ENCODE results near the gene RAD9A.

The RAD9A gene

DNA sequence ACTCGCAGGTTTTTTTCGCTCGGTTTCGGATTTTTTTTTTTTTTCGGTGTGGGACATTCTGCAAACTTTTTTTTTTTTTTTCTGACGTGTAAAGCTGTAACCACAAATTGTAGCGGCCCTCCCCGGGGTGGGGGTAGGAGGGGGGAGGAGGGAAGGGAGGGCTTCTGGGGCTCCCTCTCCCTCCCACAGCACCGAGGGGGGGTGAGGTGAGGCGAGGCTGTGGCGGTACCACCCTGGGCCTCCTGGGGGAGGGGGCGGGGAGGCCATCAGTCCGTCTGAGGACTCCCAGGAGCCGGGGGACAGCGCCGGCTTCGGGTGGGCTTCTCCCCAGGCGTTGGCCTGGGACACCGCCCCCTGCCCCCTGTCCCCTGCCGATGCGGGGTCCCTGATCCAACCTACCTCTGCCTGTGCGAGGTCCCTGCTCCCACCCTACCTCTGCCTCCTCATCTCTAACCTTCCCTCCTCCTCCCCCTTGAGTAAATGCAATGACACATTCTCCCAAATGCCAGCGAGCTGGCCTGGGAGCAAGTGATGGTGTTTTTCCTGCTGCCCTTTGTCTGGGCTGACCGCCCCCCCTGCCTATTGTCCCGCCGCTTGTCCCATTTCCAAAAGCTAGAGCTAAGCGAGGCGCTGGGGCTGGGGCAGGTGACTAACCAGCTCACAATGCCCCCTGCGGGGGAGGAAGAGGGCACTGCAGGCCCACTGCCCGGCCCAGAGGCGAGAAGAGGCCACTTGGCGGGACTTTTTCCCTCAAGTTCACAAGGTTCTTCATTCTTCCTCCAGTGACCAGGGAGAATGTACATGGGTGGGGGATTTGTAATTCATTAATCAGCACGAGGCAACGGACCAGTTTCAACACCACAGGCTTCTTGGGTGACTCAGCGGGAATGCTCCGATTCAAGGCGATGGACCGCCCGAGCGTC, 17.9 kb upstream of the RAD9A start:
- DNase-seq (ENCODE audit: low read depth, low spot score) = no peak

- DNase-seq (ENCODE audit: low read depth, low spot score) = no peak
These were observed 17.1 kb upstream of the RAD9A start for GRCh38 chr11:67374571-67375281.

DNA sequence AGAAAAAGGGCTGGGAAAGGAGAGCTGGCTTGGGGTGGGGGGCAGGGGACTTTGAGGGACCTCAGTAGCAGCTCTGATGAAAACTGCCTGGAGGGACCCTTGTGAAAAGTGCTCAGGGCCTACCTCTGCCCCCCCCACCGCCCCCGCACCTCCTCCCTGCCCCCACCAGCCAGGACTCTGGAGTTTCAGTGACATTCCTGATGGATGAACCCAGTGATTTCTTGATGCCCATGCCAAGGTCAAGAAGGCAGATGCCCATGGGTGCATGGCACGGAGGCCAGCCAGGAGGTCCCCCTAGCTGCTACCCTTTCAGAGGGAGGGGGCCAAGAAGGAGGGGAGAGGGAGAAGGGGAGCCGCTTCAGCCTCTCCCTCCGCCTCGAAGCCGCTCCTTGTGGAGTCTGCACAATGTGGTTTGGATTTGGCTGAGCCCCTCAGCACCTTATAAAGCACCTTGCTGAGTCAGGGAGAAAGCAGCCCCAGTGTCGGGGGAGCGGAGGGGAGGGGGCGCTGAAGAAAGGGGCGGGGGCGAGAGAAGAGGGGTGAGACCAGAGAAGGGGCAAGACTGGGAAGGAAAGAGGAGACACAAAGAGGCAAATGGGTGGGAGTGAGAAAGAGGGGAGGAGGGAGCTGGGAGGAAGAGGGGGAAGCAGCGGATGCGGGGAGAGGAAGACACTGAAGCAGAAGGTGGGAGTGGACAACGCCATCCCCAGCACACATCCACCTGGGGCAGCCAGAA, 16.3 kb upstream of the RAD9A start:
- DNase-seq (ENCODE audit: low read depth, low spot score) = no peak

GRCh38 chr11:67376063-67376820, 15.5 kb upstream of the RAD9A start:
- DNase-seq (ENCODE audit: low read depth, low spot score) = no peak

GRCh38 chr11:67376873-67377808, 14.6 kb upstream of the RAD9A start:
- DNase-seq (ENCODE audit: low read depth, low spot score) = no peak

- no peak for DNase-seq (ENCODE audit: low read depth, low spot score)
These were observed 13.2 kb upstream of the RAD9A start for GRCh38 chr11:67378544-67378943.

- DNase-seq (ENCODE audit: low read depth, low spot score) = no peak
These were observed 12.4 kb upstream of the RAD9A start for GRCh38 chr11:67379061-67380058.

DNA sequence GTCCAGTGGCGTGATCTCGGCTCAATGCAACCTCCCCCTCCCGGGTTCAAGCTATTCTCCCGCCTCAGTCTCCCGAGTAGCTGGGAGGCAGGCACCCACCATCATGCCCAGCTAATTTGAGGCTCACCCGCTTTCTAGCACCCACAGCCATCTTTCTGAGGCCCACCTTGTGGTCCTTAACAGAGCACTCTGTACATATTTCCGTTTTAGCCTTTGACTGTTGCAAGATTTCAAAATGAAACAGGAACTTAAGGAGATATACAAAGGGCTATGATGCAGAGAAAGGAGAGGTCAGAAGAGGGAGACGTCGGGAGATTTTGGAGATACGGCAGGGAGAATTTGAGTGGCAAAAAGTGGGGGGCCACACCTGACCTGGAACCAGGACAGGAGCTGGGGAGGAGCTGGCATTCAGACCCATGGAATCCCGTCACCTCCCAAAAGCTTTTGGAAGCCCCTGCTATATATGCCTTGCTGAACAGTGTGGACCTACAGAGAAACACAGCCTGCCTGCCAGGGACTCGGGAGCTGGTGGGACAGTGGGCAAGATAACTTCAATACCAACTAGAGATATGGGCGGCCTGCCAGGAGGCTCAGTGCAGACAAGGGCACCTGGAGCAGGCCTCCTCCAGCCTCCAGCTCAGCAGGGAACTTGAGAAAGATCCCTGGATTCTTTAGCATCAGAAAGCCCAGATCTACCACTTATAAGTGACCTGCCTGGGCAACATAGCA, 10.4 kb upstream of the RAD9A start:
- no peak for DNase-seq (ENCODE audit: low read depth, low spot score)

- DNase-seq (ENCODE audit: low read depth, low spot score) = no peak
These were observed 9.3 kb upstream of the RAD9A start for GRCh38 chr11:67382276-67383136.

DNA sequence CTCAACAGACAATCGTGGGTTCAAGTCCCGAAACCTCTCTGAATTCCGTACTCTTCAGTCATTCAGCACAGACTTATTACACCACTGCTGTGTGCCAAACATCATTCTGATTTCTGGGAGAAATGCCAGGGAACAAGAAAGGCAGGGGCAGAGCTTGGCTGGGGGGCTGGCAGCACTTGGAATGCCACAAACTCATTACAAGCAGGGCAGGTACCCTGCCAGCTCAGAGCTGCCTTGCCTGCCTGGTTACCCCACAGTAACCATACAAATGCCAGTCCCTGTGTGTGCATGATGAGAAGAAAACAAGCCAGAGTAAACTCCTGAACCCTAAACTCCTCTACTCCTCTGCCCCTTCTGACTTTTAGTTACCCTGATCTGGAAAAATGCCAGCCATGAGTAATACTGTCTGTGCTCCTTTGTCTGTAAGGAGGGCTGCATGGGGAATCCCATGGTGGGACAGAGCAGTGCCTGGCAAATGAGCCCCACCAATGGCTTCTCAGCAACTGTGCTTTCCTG, 6.9 kb upstream of the RAD9A start:
- no peak for DNase-seq (ENCODE audit: low read depth, low spot score)

DNA sequence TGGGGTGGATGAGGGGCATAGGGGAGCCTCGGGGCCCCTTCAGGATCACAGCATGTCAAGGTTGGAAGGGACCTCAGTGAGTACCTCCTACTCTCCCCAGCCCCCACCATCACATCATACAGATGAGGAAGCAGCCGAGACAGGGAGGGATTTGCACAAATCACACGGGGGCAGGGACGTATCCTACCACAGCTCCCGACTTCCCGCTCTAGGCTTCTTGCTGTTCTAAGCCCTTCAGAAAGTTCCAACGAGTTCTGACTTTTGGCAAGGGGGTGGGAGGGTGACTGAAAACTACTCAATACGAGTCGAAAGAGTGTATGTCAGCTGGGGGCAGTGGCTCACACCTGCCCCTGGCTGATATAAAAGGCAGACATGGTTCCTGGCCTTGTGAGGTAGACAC, 4.7 kb upstream of the RAD9A start:
- DNase-seq (ENCODE audit: low read depth, low spot score) = no peak

DNA sequence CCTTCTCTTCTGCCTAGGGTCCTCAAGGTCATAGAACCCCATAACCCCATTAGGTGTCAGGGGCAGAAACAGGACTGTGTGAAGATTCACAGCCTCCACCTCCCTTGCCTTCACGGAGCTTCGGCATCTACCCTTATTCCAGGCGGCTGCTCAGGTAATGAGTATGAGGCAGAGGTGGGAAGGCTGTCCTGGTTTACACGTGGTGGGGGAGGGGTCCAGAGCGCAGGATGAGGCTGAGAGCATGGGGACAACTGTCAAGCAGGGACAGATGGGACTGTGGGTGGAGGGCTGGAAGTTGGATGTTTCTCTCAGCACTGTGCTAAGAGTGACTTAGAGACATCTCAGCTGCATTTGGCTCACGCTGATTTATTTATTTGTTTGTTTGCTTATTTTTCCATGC, 4.3 kb upstream of the RAD9A start:
- DNase-seq (ENCODE audit: low read depth, low spot score) = no peak

GRCh38 chr11:67389477-67389876, 2.3 kb upstream of the RAD9A start:
- DNase-seq (ENCODE audit: low read depth, low spot score) = no peak

DNA sequence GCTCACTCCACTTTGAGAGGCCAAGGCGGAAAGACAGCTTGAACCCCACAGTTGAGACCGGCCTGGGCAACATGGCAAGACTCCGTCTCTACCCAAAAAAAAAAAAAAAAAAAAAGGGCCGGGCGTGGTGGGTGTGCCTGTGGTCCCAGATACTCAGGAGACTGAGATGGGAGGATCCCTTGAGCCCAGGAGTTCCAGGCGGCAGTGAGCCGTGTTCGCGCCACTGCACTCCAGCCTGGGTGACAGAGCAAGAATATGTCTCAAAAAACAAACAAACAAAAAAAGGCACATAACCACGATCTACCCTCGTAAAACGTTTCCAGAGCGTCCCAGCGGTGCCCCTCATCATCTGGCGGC, 861 bp upstream of the RAD9A start:
- DNase-seq (ENCODE audit: low read depth, low spot score) = no peak

DNA sequence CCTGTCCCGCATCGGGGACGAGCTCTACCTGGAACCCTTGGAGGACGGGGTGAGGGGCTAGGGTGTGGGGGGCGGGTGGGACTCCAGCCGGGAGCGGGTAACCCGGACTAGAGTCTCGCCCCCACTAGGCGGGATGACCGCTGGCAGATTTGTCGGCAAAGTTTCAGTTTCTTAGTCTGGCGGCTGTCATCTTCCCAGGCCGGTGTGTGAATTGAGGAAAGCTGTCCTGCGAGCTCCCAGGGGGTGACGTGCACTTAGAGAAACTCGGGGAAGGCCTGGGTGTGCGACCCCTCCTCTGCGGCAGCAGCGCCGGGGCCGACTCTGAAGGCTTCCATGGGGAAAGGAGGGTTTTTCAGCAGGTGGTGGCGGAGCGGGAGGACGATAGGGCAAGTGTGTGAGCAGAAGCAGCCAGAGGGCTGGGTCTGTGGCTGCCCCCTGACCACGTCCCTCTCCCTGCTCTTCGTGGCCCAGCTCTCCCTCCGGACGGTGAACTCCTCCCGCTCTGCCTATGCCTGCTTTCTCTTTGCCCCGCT, 463 bp downstream of the RAD9A start:
- DNase-seq (ENCODE audit: low read depth, low spot score) = no peak

DNA sequence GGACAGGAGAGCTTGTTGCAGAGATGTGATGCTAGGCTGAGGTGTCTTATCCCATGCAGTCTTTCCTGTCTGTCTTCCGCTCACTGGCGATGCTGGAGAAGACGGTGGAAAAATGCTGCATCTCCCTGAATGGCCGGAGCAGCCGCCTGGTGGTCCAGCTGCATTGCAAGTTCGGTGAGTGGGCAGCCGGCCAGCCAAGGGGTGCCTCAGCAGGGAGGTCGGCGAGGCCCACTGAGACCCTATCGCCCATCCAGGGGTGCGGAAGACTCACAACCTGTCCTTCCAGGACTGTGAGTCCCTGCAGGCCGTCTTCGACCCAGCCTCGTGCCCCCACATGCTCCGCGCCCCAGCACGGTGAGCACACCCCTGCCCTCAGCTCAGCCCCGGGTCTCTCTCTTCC, 1.7 kb downstream of the RAD9A start:
- DNase-seq (ENCODE audit: low read depth, low spot score) = no peak

DNA sequence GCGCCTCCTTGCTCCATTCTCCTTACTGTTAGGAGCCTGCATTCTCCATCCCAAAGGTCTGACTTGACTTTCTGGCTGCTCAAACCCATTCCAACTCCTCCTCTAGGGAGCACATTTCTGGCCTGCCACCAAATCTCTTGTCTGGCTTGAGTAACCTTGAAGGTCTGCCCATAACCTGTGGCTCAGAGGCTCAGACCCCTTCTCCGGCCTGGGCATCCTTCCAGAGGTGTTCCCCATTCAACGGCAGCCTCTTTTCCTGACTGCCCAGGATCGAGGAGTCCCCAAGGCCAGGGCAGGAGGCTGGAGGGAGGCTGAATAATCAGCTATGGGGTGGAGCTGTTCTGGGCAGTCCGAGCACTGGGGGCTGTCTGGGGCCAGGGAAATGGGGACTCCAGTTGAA, 2.2 kb downstream of the RAD9A start:
- no peak for DNase-seq (ENCODE audit: low read depth, low spot score)

All from smooth muscle cell of the brain vasculature (primary cell).